ENCODE measurements around the gene ELMOD1.

Gene ELMOD1

GRCh38 chr11:107704451-107704850, 113.5 kb downstream of the ELMOD1 start:
- ChIA-PET POLR2A (no interaction called here), CTCF (interaction anchor here (1.8 kb wide), 1 partner anchor 15 kb away, joined by 7 read pairs; no protein-coding TSS in a partner anchor)
- no peak for DNase-seq (ENCODE audit: low read depth, low spot score)
- no peak for TF ChIP-seq CTCF (IDR thresholded peaks at IDR 0.05; ENCODE audit: insufficient read depth, low read length, missing control alignments)
- H3K4me3 ChIP-seq (ENCODE audit: low read depth, low read length), result no peak overlapping the region

GRCh38 chr11:107705027-107705426, 114.1 kb downstream of the ELMOD1 start:
- CTCF ChIA-PET, result interaction anchor here (1.8 kb wide), 1 partner anchor 16 kb away, joined by 7 read pairs; no protein-coding TSS in a partner anchor
- TF ChIP-seq CTCF (IDR thresholded peaks at IDR 0.05; ENCODE audit: insufficient read depth, low read length, missing control alignments), result no peak
- no peak for DNase-seq (ENCODE audit: low read depth, low spot score)
- no peak overlapping the region for H3K4me3 ChIP-seq (ENCODE audit: low read depth, low read length)
- POLR2A ChIA-PET, result no interaction called here

DNA sequence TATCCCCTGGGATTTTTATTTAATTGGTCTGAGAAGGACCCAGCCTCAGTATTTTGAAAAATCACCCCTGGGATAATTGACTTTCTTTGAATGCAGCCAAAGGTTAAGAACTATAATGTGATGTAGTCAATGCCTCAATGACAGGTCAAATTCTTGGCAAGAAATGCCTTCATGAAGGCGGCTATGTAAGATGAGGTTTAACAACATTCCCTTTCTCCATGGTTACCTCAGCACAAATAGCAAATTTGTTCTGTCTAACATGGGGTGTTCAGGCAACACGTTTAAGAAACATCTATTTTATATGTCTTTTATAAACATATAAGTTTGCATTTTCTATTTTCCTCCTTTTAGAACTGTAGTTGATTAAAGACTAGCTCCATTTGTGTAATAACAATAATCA, 115.6 kb downstream of the ELMOD1 start:
- H3K4me3 ChIP-seq (ENCODE audit: low read depth, low read length), result no peak overlapping the region
- ChIA-PET CTCF (no interaction called here), POLR2A (no interaction called here)
- no peak for DNase-seq (ENCODE audit: low read depth, low spot score)
- TF ChIP-seq CTCF (IDR thresholded peaks at IDR 0.05; ENCODE audit: insufficient read depth, low read length, missing control alignments), result no peak

GRCh38 chr11:107707215-107707671, 116.3 kb downstream of the ELMOD1 start:
- no peak for DNase-seq (ENCODE audit: low read depth, low spot score)
- CTCF ChIA-PET, result interaction anchor here (0.5 kb wide), 1 partner anchor 11 kb away, joined by 3 read pairs; no protein-coding TSS in a partner anchor
- no peak overlapping the region for H3K4me3 ChIP-seq (ENCODE audit: low read depth, low read length)
- TF ChIP-seq CTCF (IDR thresholded peaks at IDR 0.05; ENCODE audit: insufficient read depth, low read length, missing control alignments), result no peak
- POLR2A ChIA-PET, result no interaction called here

DNA sequence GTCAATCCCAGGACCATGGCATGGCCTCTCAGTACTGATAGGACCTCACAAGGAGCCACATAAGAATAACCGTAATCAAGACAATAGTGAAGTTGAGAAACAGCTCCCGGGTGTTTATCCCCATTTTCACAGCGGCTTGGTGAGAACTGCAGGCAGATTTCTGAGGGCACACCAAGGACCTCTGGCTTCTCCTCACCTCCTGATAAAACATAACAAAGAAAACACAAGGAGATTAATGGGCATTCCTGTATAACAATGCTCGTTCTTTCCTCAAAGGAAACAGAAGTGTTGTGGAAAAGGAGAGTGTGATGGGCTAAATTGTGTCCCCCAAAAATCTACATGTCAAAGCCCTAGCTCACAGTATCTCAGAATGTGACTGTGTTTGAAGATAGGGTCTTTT, 116.9 kb downstream of the ELMOD1 start:
- CTCF ChIA-PET, result interaction anchor here (0.5 kb wide), 1 partner anchor 12 kb away, joined by 3 read pairs; no protein-coding TSS in a partner anchor
- no peak for TF ChIP-seq CTCF (IDR thresholded peaks at IDR 0.05; ENCODE audit: insufficient read depth, low read length, missing control alignments)
- no peak overlapping the region for H3K4me3 ChIP-seq (ENCODE audit: low read depth, low read length)
- POLR2A ChIA-PET, result no interaction called here
- DNase-seq (ENCODE audit: low read depth, low spot score), result no peak

GRCh38 chr11:107708792-107709191, 117.8 kb downstream of the ELMOD1 start:
- no peak for DNase-seq (ENCODE audit: low read depth, low spot score)
- H3K4me3 ChIP-seq (ENCODE audit: low read depth, low read length), result no peak overlapping the region
- no peak for TF ChIP-seq CTCF (IDR thresholded peaks at IDR 0.05; ENCODE audit: insufficient read depth, low read length, missing control alignments)
- ChIA-PET CTCF (no interaction called here), POLR2A (no interaction called here)
